G401.6 (cell line): ENCODE results near the gene SGPP2.
"Not testable (repeated sequence)": the region's sequence is repeated elsewhere in the genome, so short reads cannot be mapped to it uniquely, and the experiment has no call there.

Experiments used
- FAIRE-seq: peaks from 2 replicates; lab custom pipeline; 2012; peaks lifted over from hg19 to GRCh38; lab: Jason Lieb, UNC

Gene SGPP2

GRCh38 chr2:222424276-222424728 is at the start of gene SGPP2:
SGPP2 (plus strand) TSS chr2:222424543; CDS start chr2:222424603, 60 bp downstream.
- no peak for FAIRE-seq

- no peak for FAIRE-seq
Observed at GRCh38 chr2:222375798-222376197, 48.5 kb upstream of the SGPP2 start.

- no peak for FAIRE-seq
Observed at GRCh38 chr2:222380456-222380855, 43.9 kb upstream of the SGPP2 start.

- FAIRE-seq = no peak
Observed at GRCh38 chr2:222381566-222381965, 42.8 kb upstream of the SGPP2 start.

GRCh38 chr2:222383255-222383654 is 41.1 kb upstream of the SGPP2 start:
- no peak for FAIRE-seq

- FAIRE-seq = no peak
Observed at GRCh38 chr2:222391743-222392285, 32.5 kb upstream of the SGPP2 start.

- FAIRE-seq = no peak
Observed at GRCh38 chr2:222393733-222394267, 30.5 kb upstream of the SGPP2 start.

GRCh38 chr2:222398446-222398885 is 25.9 kb upstream of the SGPP2 start:
- no peak for FAIRE-seq

- FAIRE-seq = no peak
Observed at GRCh38 chr2:222399038-222399783, 25.1 kb upstream of the SGPP2 start.

GRCh38 chr2:222404151-222404905 is 20.0 kb upstream of the SGPP2 start:
- FAIRE-seq = no peak

- FAIRE-seq = no peak
Observed at GRCh38 chr2:222408684-222409083, 15.7 kb upstream of the SGPP2 start.

- FAIRE-seq = no peak
Observed at GRCh38 chr2:222410534-222410933, 13.8 kb upstream of the SGPP2 start.

- FAIRE-seq = not testable (repeated sequence)
Observed at GRCh38 chr2:222412334-222412733, 12.0 kb upstream of the SGPP2 start.

- FAIRE-seq = no peak
Observed at GRCh38 chr2:222413295-222413911, 10.9 kb upstream of the SGPP2 start.

- FAIRE-seq = no peak
Observed at GRCh38 chr2:222418739-222419138, 5.6 kb upstream of the SGPP2 start.

- FAIRE-seq = no peak
Observed at GRCh38 chr2:222420508-222420907, 3.8 kb upstream of the SGPP2 start.

GRCh38 chr2:222421626-222422025 is 2.7 kb upstream of the SGPP2 start:
- FAIRE-seq = no peak

GRCh38 chr2:222423186-222423585 is 1.2 kb upstream of the SGPP2 start:
- no peak for FAIRE-seq

GRCh38 chr2:222423632-222424275 is 589 bp upstream of the SGPP2 start:
- FAIRE-seq = no peak

- FAIRE-seq = no peak
Observed at GRCh38 chr2:222424729-222425671, 657 bp downstream of the SGPP2 start.
